Panc1 (cell line): ENCODE data around the gene THBS2.
"Not testable (repeated sequence)": the region's sequence is repeated elsewhere in the genome, so short reads cannot be mapped to it uniquely, and the experiment has no call there.

Experiments used
- SIN3A ChIP-seq: IDR thresholded peaks from 2 replicates; pipeline ENCODE4 v1.6.1; 2012; ENCODE audit warnings: low read depth, mild to moderate bottlenecking, low read length, moderate library complexity, borderline replicate concordance; ENCODE audit not compliant: insufficient read depth
- TF ChIP-seq, protein P1 (sequence below): fragments of 450-650 bp; IDR thresholded peaks from 2 replicates; pipeline ENCODE4 v1.5.1; 2017; ENCODE audit warnings: mild to moderate bottlenecking

DNA sequence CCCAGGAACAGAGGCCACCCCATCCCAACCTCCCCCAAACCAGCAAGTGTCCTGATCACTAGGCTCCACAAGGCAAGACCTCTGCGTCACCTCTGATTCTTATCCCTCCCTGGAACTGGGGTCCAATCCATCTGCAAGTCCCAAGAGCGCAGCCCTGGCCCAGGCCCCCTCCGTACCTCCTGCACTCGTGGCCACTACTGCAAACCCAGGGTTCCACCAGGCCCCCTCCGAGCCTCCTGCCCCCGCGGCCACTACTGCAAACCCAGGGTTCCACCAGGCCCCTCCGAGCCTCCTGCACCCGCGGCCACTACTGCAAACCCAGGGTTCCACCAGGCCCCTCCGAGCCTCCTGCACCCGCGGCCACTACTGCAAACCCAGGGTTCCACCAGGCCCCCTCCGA lies 9.0 kb upstream of the THBS2 start:
- TF ChIP-seq, protein P1, sequence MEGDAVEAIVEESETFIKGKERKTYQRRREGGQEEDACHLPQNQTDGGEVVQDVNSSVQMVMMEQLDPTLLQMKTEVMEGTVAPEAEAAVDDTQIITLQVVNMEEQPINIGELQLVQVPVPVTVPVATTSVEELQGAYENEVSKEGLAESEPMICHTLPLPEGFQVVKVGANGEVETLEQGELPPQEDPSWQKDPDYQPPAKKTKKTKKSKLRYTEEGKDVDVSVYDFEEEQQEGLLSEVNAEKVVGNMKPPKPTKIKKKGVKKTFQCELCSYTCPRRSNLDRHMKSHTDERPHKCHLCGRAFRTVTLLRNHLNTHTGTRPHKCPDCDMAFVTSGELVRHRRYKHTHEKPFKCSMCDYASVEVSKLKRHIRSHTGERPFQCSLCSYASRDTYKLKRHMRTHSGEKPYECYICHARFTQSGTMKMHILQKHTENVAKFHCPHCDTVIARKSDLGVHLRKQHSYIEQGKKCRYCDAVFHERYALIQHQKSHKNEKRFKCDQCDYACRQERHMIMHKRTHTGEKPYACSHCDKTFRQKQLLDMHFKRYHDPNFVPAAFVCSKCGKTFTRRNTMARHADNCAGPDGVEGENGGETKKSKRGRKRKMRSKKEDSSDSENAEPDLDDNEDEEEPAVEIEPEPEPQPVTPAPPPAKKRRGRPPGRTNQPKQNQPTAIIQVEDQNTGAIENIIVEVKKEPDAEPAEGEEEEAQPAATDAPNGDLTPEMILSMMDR: not testable (repeated sequence)
- TF ChIP-seq SIN3A: not testable (repeated sequence)
